DOHH2 (cell line): ENCODE data around the gene POLR2J.
"Not testable (repeated sequence)": the region's sequence is repeated elsewhere in the genome, so short reads cannot be mapped to it uniquely, and the experiment has no call there.

ENCODE experiments used
- CTCF ChIP-seq: fragments of 200-600 bp; sonication (generic); IDR thresholded peaks from one replicate; pipeline ENCODE4 v1.5.1; 2014; ENCODE audit warnings: antibody characterized with exemption, mild to moderate bottlenecking, low read depth, low read length; ENCODE audit not compliant: poor library complexity, severe bottlenecking
- EZH2phosphoT487 ChIP-seq: fragments of 200-600 bp; sonication (generic); IDR thresholded peaks from 2 replicates; pipeline ENCODE4 v1.6.1; 2017; ENCODE audit warnings: borderline replicate concordance, mild to moderate bottlenecking, antibody characterized with exemption, low read length, moderate library complexity, mixed read lengths

DNA sequence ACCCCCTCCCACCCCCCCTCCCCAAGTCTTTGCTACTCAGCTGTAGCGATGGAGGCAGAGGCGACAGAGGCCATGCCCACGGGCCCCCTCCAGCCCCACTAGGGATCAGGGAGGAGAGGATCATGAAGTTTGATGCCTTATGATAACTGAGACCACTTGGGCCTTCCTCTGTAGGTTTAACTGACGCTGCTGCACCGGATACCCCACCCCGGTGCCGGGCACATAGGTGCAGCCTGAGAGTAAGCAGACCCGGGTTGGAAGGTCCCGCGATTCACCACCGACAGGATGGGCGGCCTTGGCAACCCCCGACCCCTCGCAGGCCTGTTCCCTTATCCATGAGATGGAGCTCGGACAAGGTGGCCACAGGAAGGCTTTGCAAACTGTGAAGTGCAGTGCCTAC lies 15.3 kb upstream of the POLR2J start:
- not testable (repeated sequence) for TF ChIP-seq CTCF, EZH2phosphoT487
